ENCODE data around the gene CYP27A1.
A peak's percentile ranks its signal among the peaks of the same experiment; 100 is the strongest.

CYP27A1 gene

DNA sequence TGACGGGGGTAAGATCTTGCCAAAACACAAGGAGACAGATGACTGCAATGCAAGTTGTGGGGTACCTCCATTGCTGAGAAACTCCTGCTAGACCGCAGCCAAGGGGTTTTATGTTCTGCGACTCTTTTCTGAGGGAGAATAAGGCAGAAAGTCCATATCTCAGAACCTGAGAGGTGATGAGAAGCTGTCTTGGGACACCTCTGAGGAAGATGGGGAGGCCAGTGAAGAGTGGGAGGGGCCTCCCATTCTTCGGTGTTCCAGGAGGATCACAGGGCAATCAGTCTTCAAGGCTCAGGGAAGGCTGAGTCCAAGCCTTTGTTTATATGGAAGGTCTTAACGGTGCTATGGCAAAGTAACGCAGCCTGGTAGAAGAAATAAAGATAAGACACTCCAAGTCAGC lies 18.0 kb downstream of the CYP27A1 start:
- no peak overlapping the region for H3K4me3 ChIP-seq (ENCODE audit: low read depth, low read length)
- TF ChIP-seq MYC (IDR thresholded peaks at IDR 0.05; ENCODE audit: low read depth, low read length) (no peak), POLR2A (IDR thresholded peaks at IDR 0.05; ENCODE audit: extremely low read depth, insufficient read length) (no peak)
- TF ChIP-seq, protein P1, sequence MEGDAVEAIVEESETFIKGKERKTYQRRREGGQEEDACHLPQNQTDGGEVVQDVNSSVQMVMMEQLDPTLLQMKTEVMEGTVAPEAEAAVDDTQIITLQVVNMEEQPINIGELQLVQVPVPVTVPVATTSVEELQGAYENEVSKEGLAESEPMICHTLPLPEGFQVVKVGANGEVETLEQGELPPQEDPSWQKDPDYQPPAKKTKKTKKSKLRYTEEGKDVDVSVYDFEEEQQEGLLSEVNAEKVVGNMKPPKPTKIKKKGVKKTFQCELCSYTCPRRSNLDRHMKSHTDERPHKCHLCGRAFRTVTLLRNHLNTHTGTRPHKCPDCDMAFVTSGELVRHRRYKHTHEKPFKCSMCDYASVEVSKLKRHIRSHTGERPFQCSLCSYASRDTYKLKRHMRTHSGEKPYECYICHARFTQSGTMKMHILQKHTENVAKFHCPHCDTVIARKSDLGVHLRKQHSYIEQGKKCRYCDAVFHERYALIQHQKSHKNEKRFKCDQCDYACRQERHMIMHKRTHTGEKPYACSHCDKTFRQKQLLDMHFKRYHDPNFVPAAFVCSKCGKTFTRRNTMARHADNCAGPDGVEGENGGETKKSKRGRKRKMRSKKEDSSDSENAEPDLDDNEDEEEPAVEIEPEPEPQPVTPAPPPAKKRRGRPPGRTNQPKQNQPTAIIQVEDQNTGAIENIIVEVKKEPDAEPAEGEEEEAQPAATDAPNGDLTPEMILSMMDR (IDR thresholded peaks at IDR 0.05; ENCODE audit: low read depth, low read length), result no peak
- TF ChIP-seq, protein P2, sequence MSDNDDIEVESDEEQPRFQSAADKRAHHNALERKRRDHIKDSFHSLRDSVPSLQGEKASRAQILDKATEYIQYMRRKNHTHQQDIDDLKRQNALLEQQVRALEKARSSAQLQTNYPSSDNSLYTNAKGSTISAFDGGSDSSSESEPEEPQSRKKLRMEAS (IDR thresholded peaks at IDR 0.05; ENCODE audit: low read depth, low read length), result no peak
- DNase-seq (ENCODE audit: low read depth), result no peak

DNA sequence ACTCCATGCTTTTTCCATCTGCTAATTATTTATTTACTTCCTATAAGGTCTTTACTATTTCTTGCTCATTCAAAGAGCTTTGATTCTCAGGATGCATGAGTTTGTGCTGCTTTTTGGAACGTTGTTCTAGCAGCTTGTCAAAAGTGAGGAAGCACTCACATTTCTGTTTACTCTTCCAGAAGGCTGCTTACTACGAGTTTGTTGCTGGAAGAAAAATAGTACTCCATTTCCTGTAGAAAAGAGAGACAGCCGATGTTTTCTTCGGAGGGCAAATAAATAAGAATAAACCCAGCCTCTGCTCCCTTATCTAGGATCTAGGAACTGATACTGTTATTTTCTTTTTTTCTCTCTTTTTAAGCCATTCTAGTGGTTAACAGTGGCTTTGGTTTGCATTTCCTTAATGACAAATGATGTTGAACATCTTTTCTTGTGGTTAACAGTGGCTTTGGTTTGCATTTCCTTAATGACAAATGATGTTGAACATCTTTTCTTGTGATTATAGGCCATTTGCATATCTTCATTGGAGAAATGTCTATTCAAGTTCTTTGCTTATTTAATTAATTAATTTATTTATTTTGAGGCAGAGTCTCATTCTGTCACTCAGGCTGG lies 20.5 kb downstream of the CYP27A1 start:
- no peak for TF ChIP-seq POLR2A (IDR thresholded peaks at IDR 0.05; ENCODE audit: extremely low read depth, insufficient read length)
- TF ChIP-seq, protein P1 (IDR thresholded peaks at IDR 0.05; ENCODE audit: low read depth, low read length), result no peak
- TF ChIP-seq, protein P2 (IDR thresholded peaks at IDR 0.05; ENCODE audit: low read depth, low read length), result no peak
- no peak for TF ChIP-seq MYC (IDR thresholded peaks at IDR 0.05; ENCODE audit: low read depth, low read length)
- no peak overlapping the region for H3K4me3 ChIP-seq (ENCODE audit: low read depth, low read length)
- no peak for DNase-seq (ENCODE audit: low read depth)

DNA sequence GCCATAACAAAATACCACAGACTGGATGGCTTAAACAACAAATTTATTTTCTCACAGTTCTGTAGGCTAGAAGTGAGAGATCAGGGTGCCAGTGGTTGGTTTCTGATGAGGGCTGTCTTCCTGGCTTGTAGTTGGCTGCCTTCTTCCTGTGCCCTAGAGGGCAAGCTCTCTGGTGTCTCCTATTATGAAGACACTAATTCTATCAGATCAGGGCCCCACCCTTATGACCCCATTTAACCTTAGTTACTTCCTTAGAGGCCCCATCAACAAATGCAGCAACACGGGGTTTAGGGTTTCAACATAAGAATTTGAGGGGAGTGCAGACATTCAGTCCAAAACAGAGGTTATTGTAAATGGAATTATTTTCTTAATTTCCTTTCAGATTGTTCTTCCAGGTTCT lies 22.9 kb downstream of the CYP27A1 start:
- H3K4me3 ChIP-seq (ENCODE audit: low read depth, low read length), result no peak overlapping the region
- DNase-seq (ENCODE audit: low read depth), result no peak
- TF ChIP-seq, protein P1 (IDR thresholded peaks at IDR 0.05; ENCODE audit: low read depth, low read length), result no peak
- TF ChIP-seq, protein P2 (IDR thresholded peaks at IDR 0.05; ENCODE audit: low read depth, low read length), result no peak
- no peak for TF ChIP-seq POLR2A (IDR thresholded peaks at IDR 0.05; ENCODE audit: extremely low read depth, insufficient read length)
- TF ChIP-seq MYC (IDR thresholded peaks at IDR 0.05; ENCODE audit: low read depth, low read length), result no peak

DNA sequence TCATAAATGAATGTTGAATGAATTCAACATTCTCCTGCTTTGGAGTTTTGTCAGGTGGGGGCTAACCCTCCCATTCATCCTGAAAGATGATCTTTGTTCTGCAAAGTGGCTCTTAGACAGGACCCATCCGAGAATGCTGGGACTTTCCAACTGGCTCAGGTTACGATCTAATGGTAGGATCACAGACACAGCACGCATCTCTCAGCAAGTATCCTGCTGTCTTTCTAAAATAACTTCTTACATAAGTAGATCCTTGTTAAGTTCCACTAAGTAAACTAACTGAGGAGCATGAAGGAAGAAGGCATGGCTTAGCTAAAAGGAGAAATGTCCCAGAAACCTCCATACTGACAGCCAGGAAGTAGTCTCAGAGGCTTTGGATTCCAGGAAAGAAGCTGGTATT lies 23.7 kb downstream of the CYP27A1 start:
- no peak overlapping the region for H3K4me3 ChIP-seq (ENCODE audit: low read depth, low read length)
- TF ChIP-seq, protein P1 (IDR thresholded peaks at IDR 0.05; ENCODE audit: low read depth, low read length), result no peak
- no peak for TF ChIP-seq MYC (IDR thresholded peaks at IDR 0.05; ENCODE audit: low read depth, low read length)
- TF ChIP-seq POLR2A (IDR thresholded peaks at IDR 0.05; ENCODE audit: extremely low read depth, insufficient read length), result no peak
- TF ChIP-seq, protein P2 (IDR thresholded peaks at IDR 0.05; ENCODE audit: low read depth, low read length), result no peak
- no peak for DNase-seq (ENCODE audit: low read depth)

DNA sequence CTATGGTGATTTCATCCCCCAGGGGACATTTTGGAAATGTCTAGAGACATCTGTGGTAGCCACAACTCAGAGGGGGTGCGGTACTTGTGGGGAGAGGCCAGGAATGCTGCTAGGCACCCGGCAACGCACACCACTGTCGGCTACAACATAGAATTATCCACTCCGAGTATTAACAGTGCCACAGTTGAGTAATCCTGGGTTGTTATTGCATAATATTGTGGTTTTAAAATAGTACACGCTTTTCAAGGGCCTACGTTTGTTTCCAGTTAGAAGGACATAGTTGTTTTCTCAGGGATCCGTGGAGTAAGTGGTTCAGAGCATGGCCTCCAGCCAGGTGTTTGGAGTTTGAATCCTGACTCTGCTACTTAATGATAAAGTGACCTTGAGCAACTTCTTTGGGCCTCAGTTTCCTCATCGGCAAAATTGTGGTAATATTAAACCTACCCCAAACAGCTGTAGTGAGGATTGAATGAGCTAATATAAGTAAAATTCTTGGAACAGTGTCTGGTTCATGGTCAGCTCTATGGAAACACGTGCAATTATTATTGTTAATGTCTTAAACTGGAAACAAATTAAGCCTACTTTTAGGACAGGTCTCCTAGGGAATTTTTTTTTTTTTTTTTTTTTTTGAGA lies 24.5 kb downstream of the CYP27A1 start:
- DNase-seq (ENCODE audit: low read depth), result peak; percentile 100
- TF ChIP-seq POLR2A (IDR thresholded peaks at IDR 0.05; ENCODE audit: extremely low read depth, insufficient read length) (no peak), MYC (IDR thresholded peaks at IDR 0.05; ENCODE audit: low read depth, low read length) (peak; percentile 79)
- H3K4me3 ChIP-seq (ENCODE audit: low read depth, low read length), result no peak overlapping the region

DNA sequence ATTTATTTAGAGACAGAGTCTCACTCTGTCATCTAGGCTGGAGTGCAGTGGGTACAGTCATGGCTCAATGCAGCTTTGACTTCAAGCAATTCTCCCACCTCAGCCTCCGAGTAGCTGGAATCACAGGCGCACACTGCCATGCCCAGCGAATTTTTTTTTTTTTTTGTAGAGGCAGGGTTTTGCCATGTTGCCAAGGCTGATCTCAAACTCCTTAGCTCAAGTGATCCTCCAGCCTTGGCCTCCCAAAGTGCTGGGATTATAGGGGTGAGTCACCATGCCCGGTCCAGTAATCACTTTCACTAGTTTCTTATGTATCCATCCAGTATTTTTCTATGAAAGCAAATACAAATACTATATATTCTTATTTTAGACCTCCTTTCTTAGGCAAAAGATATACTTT lies 25.7 kb downstream of the CYP27A1 start:
- TF ChIP-seq MYC (IDR thresholded peaks at IDR 0.05; ENCODE audit: low read depth, low read length) (no peak), POLR2A (IDR thresholded peaks at IDR 0.05; ENCODE audit: extremely low read depth, insufficient read length) (no peak)
- TF ChIP-seq, protein P1 (IDR thresholded peaks at IDR 0.05; ENCODE audit: low read depth, low read length), result no peak
- TF ChIP-seq, protein P2 (IDR thresholded peaks at IDR 0.05; ENCODE audit: low read depth, low read length), result no peak
- DNase-seq (ENCODE audit: low read depth), result no peak
- H3K4me3 ChIP-seq (ENCODE audit: low read depth, low read length), result no peak overlapping the region

Data from NB4 (cell line).